ENCODE measurements around the gene GAL3ST2.

DNA sequence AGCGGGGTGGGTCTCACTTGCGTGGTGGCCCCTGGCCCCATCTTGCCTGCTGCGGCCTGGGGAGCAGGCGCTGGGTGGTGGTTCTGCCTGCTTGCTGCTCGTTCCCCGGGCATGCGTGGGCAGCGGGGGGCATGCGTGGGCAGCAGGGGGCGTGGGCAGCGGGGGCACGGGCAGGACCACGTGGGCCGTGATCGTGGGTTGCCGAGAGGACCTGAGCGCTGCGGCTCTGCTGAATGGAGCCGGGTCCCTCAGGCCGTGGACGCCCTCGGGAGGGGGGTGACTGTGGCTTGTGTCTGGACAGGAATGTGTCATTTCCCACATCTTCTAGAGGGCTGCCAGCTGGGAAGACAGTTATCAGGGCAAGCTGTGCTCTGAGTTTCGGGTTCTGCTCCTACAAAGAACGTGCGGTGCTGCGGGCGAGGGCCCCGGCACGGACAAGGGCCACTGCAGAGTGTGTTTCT is 8.3 kb upstream of the GAL3ST2 start:
- TF ChIP-seq POLR2AphosphoS5 (IDR thresholded peaks at IDR 0.05; ENCODE audit: borderline replicate concordance, low read depth, low read length) (no peak), FOXP2 (optimal IDR thresholded peaks at IDR 0.05; ENCODE audit: control extremely low read depth, extremely low read length, insufficient read depth) (no peak), EZH2 (IDR thresholded peaks at IDR 0.05) (no peak)

Data from SK-N-MC (cell line).